Trophoblast cell (in vitro differentiated cells and primary cell): ENCODE results near the gene RNF19B.

Experiments used
- DNase-seq, 2 donors: peaks; one replicate each; pipeline ENCODE4 v3.0.0-alpha.2; 2016
- H2AFZ ChIP-seq: 2 replicates; pipeline ENCODE4 v1.6.1; 2013; ENCODE audit warnings: low read length, moderate library complexity, mild to moderate bottlenecking; ENCODE audit not compliant: insufficient read depth, poor library complexity
- H2AK5ac ChIP-seq: 2 replicates; pipeline ENCODE4 v1.6.1; 2013; ENCODE audit warnings: mild to moderate bottlenecking, low read length
- H2BK120ac ChIP-seq: 2 replicates; pipeline ENCODE4 v1.6.1; 2013; ENCODE audit warnings: low read length, mild to moderate bottlenecking, moderate library complexity; ENCODE audit not compliant: insufficient read depth, poor library complexity
- H2BK12ac ChIP-seq: 2 replicates; pipeline ENCODE4 v1.6.1; 2013; ENCODE audit warnings: mild to moderate bottlenecking, low read length, moderate library complexity
- H2BK5ac ChIP-seq: 2 replicates; pipeline ENCODE4 v1.6.1; 2013; ENCODE audit warnings: low read length, low read depth, moderate library complexity, mild to moderate bottlenecking; ENCODE audit not compliant: poor library complexity
- H3K14ac ChIP-seq: 2 replicates; pipeline ENCODE4 v1.6.1; 2013; ENCODE audit warnings: mild to moderate bottlenecking, low read length
- H3K18ac ChIP-seq: 2 replicates; pipeline ENCODE4 v1.6.1; 2013; ENCODE audit warnings: mild to moderate bottlenecking, low read length
- H3K23ac ChIP-seq: 2 replicates; pipeline ENCODE4 v1.6.1; 2013; ENCODE audit warnings: low read length
- H3K27ac ChIP-seq: 2 replicates; pipeline ENCODE4 v1.5.1; 2013; ENCODE audit warnings: low read depth, mild to moderate bottlenecking, inconsistent platforms, low read length, moderate library complexity
- H3K27me3 ChIP-seq: 2 replicates; pipeline ENCODE4 v1.6.1; 2013; ENCODE audit warnings: inconsistent platforms, mild to moderate bottlenecking, low read length, moderate library complexity; ENCODE audit not compliant: insufficient read depth
- H3K36me3 ChIP-seq, 2 experiments: 1 replicate in 1 of 2; 2 replicates in 1 of 2; pipeline ENCODE4 v1.6.1; 2013; ENCODE audit warnings: low read length in 2 of 2, mild to moderate bottlenecking in 2 of 2, moderate library complexity in 1 of 2; ENCODE audit not compliant: insufficient read depth in 2 of 2, control insufficient read depth in 1 of 2
- H3K4ac ChIP-seq: 2 replicates; pipeline ENCODE4 v1.6.1; 2013; ENCODE audit warnings: low read depth, mild to moderate bottlenecking, low read length, moderate library complexity
- H3K4me1 ChIP-seq, 2 experiments: 1 replicate in 1 of 2; 2 replicates in 1 of 2; pipeline ENCODE4 v1.6.1; 2013; ENCODE audit warnings: low read length in 2 of 2, mild to moderate bottlenecking in 2 of 2, moderate library complexity in 1 of 2; ENCODE audit not compliant: insufficient read depth in 2 of 2, control insufficient read depth in 1 of 2
- H3K4me2 ChIP-seq: 2 replicates; pipeline ENCODE4 v1.6.1; 2013; ENCODE audit warnings: inconsistent platforms, mild to moderate bottlenecking, low read length, moderate library complexity
- H3K4me3 ChIP-seq: 2 replicates; pipeline ENCODE4 v1.5.1; 2013; ENCODE audit warnings: mild to moderate bottlenecking, low read depth, low read length, inconsistent platforms
- H3K79me1 ChIP-seq: one replicate; pipeline ENCODE4 v1.6.1; 2013; ENCODE audit warnings: low read length
- H3K79me2 ChIP-seq: 2 replicates; pipeline ENCODE4 v1.6.1; 2013; ENCODE audit warnings: low read length, mild to moderate bottlenecking; ENCODE audit not compliant: control insufficient read depth, insufficient read depth, poor library complexity
- H3K9ac ChIP-seq: 2 replicates; pipeline ENCODE4 v1.6.1; 2013; ENCODE audit warnings: mild to moderate bottlenecking, low read length
- H3K9me3 ChIP-seq: 2 replicates; pipeline ENCODE4 v1.6.1; 2013; ENCODE audit warnings: low read depth, mild to moderate bottlenecking, control low read depth, inconsistent platforms, low read length; ENCODE audit not compliant: insufficient read depth
- H4K12ac ChIP-seq: 2 replicates; pipeline ENCODE4 v1.6.1; 2013; ENCODE audit warnings: low read depth, mild to moderate bottlenecking, low read length, moderate library complexity
- H4K8ac ChIP-seq: 2 replicates; pipeline ENCODE4 v1.6.1; 2013; ENCODE audit warnings: low read depth, mild to moderate bottlenecking, low read length, moderate library complexity
- H4K91ac ChIP-seq: one replicate; pipeline ENCODE4 v1.6.1; 2013; ENCODE audit warnings: low read depth, mild to moderate bottlenecking, low read length, moderate library complexity
- WGBS: extraction: QIAGEN DNeasy Blood & Tissue Kit; methylation state at CpG from one replicate; pipeline ENCODE4 v1.1.7; 2013; ENCODE audit warnings: missing lambda C conversion rate; ENCODE audit not compliant: insufficient read length, insufficient coverage; ENCODE audit errors: extremely low coverage; 5-methylcytosine and 5-hydroxymethylcytosine counted together

Gene RNF19B

DNA sequence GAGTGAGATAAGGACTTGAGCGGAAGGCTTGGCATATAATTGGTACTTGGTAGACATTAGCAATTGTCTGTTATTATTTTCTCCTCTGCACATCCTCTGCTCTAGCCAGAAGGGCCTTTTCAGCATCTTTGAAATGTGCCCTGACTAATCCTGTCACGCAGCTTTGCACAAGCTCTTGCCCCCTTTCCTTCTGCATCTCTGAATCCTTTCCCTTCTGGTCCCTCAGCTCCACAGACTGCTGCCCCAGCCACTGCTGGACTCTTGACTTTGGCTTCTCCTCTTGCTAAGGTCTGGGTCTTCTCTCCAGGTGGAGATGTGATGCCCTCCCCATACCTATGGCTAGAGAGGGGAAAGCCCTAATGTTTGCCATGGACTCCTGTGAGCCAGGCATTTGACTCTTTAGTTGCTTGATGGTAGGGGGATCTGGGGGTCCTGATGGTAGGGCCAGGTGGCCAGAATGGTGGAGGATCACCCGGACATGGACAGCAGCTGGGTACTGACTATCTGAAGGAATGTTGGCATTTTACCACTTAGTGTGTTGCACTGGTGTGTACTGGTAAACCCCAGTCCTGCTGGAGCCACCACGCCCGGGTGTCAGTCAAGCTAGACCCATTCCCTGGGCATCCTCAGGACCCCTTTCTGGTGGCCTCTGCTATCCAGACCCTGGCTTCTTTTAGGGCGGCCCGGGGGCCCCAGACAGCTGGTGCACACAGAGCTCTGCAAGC lies 73.9 kb downstream of the RNF19B start:
- Histone ChIP-seq H2BK120ac (no peak overlapping the region), H2BK12ac (no peak overlapping the region), H3K4me1 (peaks cover 4 to 10% of the 10 kb centered on the region in 2 experiments), H2AK5ac (no peak overlapping the region), H4K8ac (no peak overlapping the region), H2AFZ (no peak overlapping the region), H3K4ac (no peak overlapping the region), H4K91ac (no peak overlapping the region), H3K36me3 (peaks cover 12 to 13% of the 10 kb centered on the region in 2 experiments), H4K12ac (no peak overlapping the region), H3K9me3 (peaks cover 2% of the 10 kb centered on the region), H3K4me3 (no peak overlapping the region), H3K18ac (no peak overlapping the region), H3K23ac (no peak overlapping the region), H3K79me2 (no peaks in the 10 kb centered on the region), H2BK5ac (no peak overlapping the region), H3K9ac (no peak overlapping the region), H3K14ac (no peak overlapping the region), H3K79me1 (peaks cover 9% of the 10 kb centered on the region), H3K4me2 (no peak overlapping the region), H3K27me3 (peaks cover 4% of the 10 kb centered on the region), H3K27ac (no peak overlapping the region)
- DNase-seq = no peak
- no CpG with 5 or more reads among the region's 7 CpGs for WGBS

DNA sequence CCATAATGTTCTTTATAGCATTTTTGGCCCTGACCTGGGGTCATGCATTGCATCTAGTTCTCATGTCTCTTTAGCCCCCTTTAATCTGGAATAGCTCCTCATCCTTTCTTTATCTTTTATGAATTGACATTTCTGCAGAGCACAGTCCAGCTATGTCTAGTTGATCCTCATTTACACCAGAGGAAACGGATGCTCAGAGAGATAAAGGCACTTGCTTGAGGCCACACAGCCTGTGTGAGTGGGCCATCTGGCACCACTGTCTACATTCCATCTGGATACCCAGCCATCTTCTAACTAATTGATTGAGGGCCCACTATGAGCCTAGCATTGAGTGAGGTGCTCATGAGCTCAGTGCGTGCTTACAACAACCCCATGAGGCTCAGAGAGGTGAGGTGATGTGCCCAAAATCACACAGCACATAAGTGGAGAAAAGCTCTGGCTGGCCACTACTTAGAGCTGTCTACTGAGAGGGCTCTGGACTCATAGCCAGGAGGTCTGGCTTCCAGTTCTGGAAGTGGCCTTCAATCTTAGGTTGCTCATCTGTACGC lies 74.8 kb downstream of the RNF19B start:
- H4K8ac ChIP-seq = no peak overlapping the region
- no peak overlapping the region for H3K18ac ChIP-seq
- no peak overlapping the region for H3K27ac ChIP-seq
- peaks cover 2% of the 10 kb centered on the region for H3K9me3 ChIP-seq
- peaks cover 9% of the 10 kb centered on the region for H3K79me1 ChIP-seq
- no peak overlapping the region for H2AK5ac ChIP-seq
- H4K12ac ChIP-seq = no peak overlapping the region
- DNase-seq = no peak
- H3K36me3 ChIP-seq = peaks cover 3 to 4% of the 10 kb centered on the region in 2 experiments
- H2BK5ac ChIP-seq = no peak overlapping the region
- H3K14ac ChIP-seq = no peak overlapping the region
- H3K4me1 ChIP-seq = peaks cover 4 to 10% of the 10 kb centered on the region in 2 experiments
- no peak overlapping the region for H2BK120ac ChIP-seq
- no peak overlapping the region for H3K4ac ChIP-seq
- no peak overlapping the region for H4K91ac ChIP-seq
- no peak overlapping the region for H2AFZ ChIP-seq
- peaks cover 9% of the 10 kb centered on the region for H3K27me3 ChIP-seq
- no peak overlapping the region for H2BK12ac ChIP-seq
- H3K4me2 ChIP-seq = no peak overlapping the region
- no peaks in the 10 kb centered on the region for H3K79me2 ChIP-seq
- H3K23ac ChIP-seq = no peak overlapping the region
- no CpG with 5 or more reads among the region's 3 CpGs for WGBS
- H3K4me3 ChIP-seq = no peak overlapping the region
- no peak overlapping the region for H3K9ac ChIP-seq

DNA sequence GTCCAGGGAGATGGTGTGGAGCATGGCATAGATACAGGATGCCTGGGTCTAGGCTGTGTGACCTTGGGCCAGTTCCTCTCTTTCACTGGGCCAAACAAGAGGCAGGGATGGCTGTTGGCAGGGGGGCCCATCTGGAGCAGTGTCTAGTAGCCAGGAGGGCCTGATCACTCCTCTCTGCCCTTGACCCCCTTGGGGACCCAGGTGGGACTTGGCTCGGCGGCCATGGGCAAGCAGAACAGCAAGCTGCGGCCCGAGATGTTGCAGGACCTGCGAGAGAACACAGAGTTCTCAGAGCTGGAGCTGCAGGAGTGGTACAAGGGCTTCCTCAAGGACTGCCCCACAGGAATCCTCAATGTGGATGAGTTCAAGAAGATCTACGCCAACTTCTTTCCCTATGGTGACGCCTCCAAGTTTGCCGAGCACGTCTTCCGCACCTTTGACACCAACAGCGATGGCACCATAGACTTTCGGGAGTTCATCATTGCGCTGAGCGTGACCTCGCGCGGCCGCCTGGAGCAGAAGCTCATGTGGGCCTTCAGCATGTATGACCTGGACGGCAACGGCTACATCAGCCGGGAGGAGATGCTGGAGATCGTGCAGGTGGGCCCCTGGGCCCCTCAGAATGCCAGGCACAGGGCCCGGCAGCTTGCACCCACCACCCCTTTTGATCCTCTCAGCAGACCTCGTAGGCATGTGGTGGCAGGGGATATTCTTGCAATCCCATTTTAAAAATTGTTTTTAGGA lies 75.8 kb downstream of the RNF19B start:
- no peak overlapping the region for H3K27ac ChIP-seq
- no peak overlapping the region for H2BK12ac ChIP-seq
- H3K79me1 ChIP-seq = peaks cover 7% of the 10 kb centered on the region
- H3K18ac ChIP-seq = no peak overlapping the region
- H2AFZ ChIP-seq = no peak overlapping the region
- H3K27me3 ChIP-seq = peaks cover 9% of the 10 kb centered on the region
- H3K4me1 ChIP-seq = peaks cover 4 to 9% of the 10 kb centered on the region in 2 experiments
- no peak overlapping the region for H4K91ac ChIP-seq
- H3K36me3 ChIP-seq = no peaks in the 10 kb centered on the region
- DNase-seq = no peak
- no peak overlapping the region for H3K4me2 ChIP-seq
- H3K9ac ChIP-seq = no peak overlapping the region
- no peak overlapping the region for H3K4ac ChIP-seq
- WGBS = no CpG with 5 or more reads among the region's 24 CpGs
- H3K79me2 ChIP-seq = no peaks in the 10 kb centered on the region
- H3K4me3 ChIP-seq = no peak overlapping the region
- no peak overlapping the region for H4K12ac ChIP-seq
- H3K14ac ChIP-seq = no peak overlapping the region
- peaks cover 2% of the 10 kb centered on the region for H3K9me3 ChIP-seq
- H2BK120ac ChIP-seq = no peak overlapping the region
- no peak overlapping the region for H4K8ac ChIP-seq
- H3K23ac ChIP-seq = no peak overlapping the region
- H2BK5ac ChIP-seq = no peak overlapping the region
- H2AK5ac ChIP-seq = no peak overlapping the region

DNA sequence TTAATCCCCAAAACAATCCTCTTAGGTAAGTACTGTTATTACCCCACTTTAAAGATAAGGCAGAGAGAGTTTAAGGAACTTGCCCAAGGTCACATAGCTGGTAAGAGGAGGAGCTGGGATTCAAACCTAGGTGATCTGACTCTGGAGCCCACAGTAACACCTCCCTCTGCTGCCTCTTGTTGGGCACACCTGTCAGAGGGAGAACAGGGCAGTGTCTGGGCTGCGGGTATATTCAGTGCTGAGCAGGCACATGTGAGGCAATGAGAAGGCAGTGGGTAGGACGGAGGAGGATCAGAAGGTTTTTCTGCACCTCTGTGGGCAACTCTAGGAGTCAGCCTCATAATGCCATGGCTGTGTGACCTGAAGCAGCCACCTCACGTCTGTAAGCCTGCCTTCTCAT lies 76.5 kb downstream of the RNF19B start:
- Histone ChIP-seq H3K4me3 (no peak overlapping the region), H3K27me3 (peaks cover 9% of the 10 kb centered on the region), H3K79me1 (peaks cover 1% of the 10 kb centered on the region), H3K4me2 (no peak overlapping the region), H3K23ac (no peak overlapping the region), H3K14ac (no peak overlapping the region), H2BK12ac (no peak overlapping the region), H3K36me3 (no peaks in the 10 kb centered on the region), H3K4ac (no peak overlapping the region), H3K4me1 (peaks cover 4 to 6% of the 10 kb centered on the region in 2 experiments), H3K27ac (no peak overlapping the region), H3K79me2 (no peaks in the 10 kb centered on the region), H3K9me3 (peaks cover 2% of the 10 kb centered on the region), H2BK120ac (no peak overlapping the region), H4K8ac (no peak overlapping the region), H3K9ac (no peak overlapping the region), H2AK5ac (no peak overlapping the region), H3K18ac (no peak overlapping the region), H2AFZ (no peak overlapping the region), H2BK5ac (no peak overlapping the region), H4K12ac (no peak overlapping the region), H4K91ac (no peak overlapping the region)
- DNase-seq = no peak
- no CpG with 5 or more reads among the region's 3 CpGs for WGBS
